HepG2 (cell line): Measurements from ENCODE around the gene SHTN1. TPM values are rescaled to one million over a fixed set of nuclear protein-coding genes. Genes with fewer than 3 reads are reported as not detected.

ENCODE experiments used
- EZH2 ChIP-seq: conservative IDR thresholded peaks from 2 replicates; pipeline ENCODE4 v1.6.1; 2012; ENCODE audit warnings: mild to moderate bottlenecking, low read depth, low read length, moderate library complexity
- HMG20A ChIP-seq: IDR thresholded peaks from 2 replicates; pipeline ENCODE4 v1.6.1; 2016; ENCODE audit warnings: borderline replicate concordance
- NCOR1 ChIP-seq: fragments of 200-600 bp; sonication (generic); IDR thresholded peaks from 2 replicates; pipeline ENCODE4 v1.7.0; 2017; ENCODE audit warnings: antibody characterized with exemption, low read length, borderline replicate concordance
- NFE2L1 ChIP-seq: sonication (generic); formaldehyde crosslinking; IDR thresholded peaks from 2 replicates; pipeline ENCODE4 v1.4.0; 2020; ENCODE audit warnings: missing genetic modification reagents, mild to moderate bottlenecking, borderline replicate concordance
- NFYC ChIP-seq: IDR thresholded peaks from 2 replicates; pipeline ENCODE4 v1.6.1; 2016; ENCODE audit warnings: missing genetic modification reagents, missing compliant biosample characterization
- ZBTB33 ChIP-seq: sonication (generic); formaldehyde crosslinking; IDR thresholded peaks from 2 replicates; pipeline ENCODE4 v1.4.0; 2020; ENCODE audit warnings: missing genetic modification reagents
- ZKSCAN8 ChIP-seq: IDR thresholded peaks from 2 replicates; pipeline ENCODE4 v1.6.1; 2016; ENCODE audit warnings: borderline replicate concordance, missing genetic modification reagents, missing compliant biosample characterization
- ZNF558 ChIP-seq: sonication (generic); formaldehyde crosslinking; IDR thresholded peaks from 2 replicates; pipeline ENCODE4 v1.9.0; 2022; ENCODE audit warnings: mild to moderate bottlenecking, missing genetic modification reagents, borderline replicate concordance
- ZNF784 ChIP-seq: sonication (generic); formaldehyde crosslinking; IDR thresholded peaks from 2 replicates; pipeline ENCODE4 v1.5.1; 2020; ENCODE audit warnings: missing genetic modification reagents, mild to moderate bottlenecking, borderline replicate concordance
- ZSCAN9 ChIP-seq: IDR thresholded peaks from 2 replicates; pipeline ENCODE4 v1.6.1; 2016; ENCODE audit warnings: borderline replicate concordance
- polyA plus RNA-seq, 8 experiments: library from polyadenylated mRNA; depleted of rRNA in 3 of 8; stranded (reverse) in 7 of 8; unstranded in 1 of 8; fragments of >200 nt; fragmentation: Illumina TruSeq in 4 of 8; extraction: Trizol in 4 of 8; gene quantifications; 2 replicates each; pipeline versions ENCODE4 v1.2.1 to v1.2.3, GENCODE V29; 2011 to 2016; ENCODE audit warnings: low read depth in 4 of 8, missing spikeins in 1 of 8, mixed read lengths in 1 of 8; ENCODE audit not compliant: insufficient read depth in 1 of 8
- total RNA-seq, 5 experiments: library from RNA; depleted of rRNA; stranded (reverse); fragments of >200 nt; fragmentation: Illumina TruSeq; extraction: Trizol; gene quantifications; 2 replicates each; pipeline ENCODE4 v1.2.3, GENCODE V29; 2016; ENCODE audit warnings: low read depth in 1 of 5
- TF ChIP-seq, protein P1 (sequence below): sonication (generic); formaldehyde crosslinking; IDR thresholded peaks from 2 replicates; pipeline ENCODE4 v1.4.0; 2020; ENCODE audit warnings: missing genetic modification reagents
- TF ChIP-seq, protein P2 (sequence below): sonication (generic); formaldehyde crosslinking; IDR thresholded peaks from 2 replicates; pipeline ENCODE4 v1.4.0; 2020; ENCODE audit warnings: mild to moderate bottlenecking, low read depth, missing genetic modification reagents
- TF ChIP-seq, protein P3 (sequence below), 2 experiments: fragments of 450-650 bp in 1 of 2; sonication (generic) in 1 of 2; formaldehyde crosslinking in 1 of 2; IDR thresholded peaks; 2 replicates each; pipeline versions ENCODE4 v1.6.1 to v1.8.0; 2016 to 2022; ENCODE audit warnings: antibody characterized with exemption in 1 of 2, mild to moderate bottlenecking in 1 of 2, missing genetic modification reagents in 1 of 2

The SHTN1 gene
- total and polyA plus RNA-seq, 2 of the 13 experiments (the other 11 are each of a cell fraction or from before 2014, with no cell fraction given): 11.3 to 15.6 TPM

DNA sequence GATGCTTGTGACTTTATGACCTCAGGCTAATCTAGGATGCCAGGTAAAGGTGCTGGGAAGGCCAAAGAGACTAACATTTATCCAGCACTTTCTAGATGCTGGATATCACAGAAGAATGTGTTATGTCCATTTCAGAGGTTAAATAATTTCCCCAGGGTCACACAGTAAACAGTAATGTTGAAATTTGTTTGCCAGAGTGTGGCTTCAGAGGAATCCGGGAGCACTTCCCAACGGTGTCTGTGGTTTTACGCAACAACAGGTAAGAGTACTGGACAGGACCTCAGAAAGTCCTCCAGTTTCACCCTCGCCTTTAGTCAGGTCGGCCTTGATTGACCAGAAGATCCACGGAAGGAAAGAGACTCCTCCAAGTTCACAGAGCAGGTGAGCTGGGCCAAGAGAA is 1.7 kb downstream of the SHTN1 start (continued):
- TF ChIP-seq, protein P1, sequence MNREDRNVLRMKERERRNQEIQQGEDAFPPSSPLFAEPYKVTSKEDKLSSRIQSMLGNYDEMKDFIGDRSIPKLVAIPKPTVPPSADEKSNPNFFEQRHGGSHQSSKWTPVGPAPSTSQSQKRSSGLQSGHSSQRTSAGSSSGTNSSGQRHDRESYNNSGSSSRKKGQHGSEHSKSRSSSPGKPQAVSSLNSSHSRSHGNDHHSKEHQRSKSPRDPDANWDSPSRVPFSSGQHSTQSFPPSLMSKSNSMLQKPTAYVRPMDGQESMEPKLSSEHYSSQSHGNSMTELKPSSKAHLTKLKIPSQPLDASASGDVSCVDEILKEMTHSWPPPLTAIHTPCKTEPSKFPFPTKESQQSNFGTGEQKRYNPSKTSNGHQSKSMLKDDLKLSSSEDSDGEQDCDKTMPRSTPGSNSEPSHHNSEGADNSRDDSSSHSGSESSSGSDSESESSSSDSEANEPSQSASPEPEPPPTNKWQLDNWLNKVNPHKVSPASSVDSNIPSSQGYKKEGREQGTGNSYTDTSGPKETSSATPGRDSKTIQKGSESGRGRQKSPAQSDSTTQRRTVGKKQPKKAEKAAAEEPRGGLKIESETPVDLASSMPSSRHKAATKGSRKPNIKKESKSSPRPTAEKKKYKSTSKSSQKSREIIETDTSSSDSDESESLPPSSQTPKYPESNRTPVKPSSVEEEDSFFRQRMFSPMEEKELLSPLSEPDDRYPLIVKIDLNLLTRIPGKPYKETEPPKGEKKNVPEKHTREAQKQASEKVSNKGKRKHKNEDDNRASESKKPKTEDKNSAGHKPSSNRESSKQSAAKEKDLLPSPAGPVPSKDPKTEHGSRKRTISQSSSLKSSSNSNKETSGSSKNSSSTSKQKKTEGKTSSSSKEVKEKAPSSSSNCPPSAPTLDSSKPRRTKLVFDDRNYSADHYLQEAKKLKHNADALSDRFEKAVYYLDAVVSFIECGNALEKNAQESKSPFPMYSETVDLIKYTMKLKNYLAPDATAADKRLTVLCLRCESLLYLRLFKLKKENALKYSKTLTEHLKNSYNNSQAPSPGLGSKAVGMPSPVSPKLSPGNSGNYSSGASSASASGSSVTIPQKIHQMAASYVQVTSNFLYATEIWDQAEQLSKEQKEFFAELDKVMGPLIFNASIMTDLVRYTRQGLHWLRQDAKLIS (CRISPR knock-in tag): no peak
- TF ChIP-seq, protein P2, sequence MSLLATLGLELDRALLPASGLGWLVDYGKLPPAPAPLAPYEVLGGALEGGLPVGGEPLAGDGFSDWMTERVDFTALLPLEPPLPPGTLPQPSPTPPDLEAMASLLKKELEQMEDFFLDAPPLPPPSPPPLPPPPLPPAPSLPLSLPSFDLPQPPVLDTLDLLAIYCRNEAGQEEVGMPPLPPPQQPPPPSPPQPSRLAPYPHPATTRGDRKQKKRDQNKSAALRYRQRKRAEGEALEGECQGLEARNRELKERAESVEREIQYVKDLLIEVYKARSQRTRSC: no peak
- TF ChIP-seq ZSCAN9 (no peak; the same call in 1 of the 2 replicates), ZNF784 (no peak), EZH2 (no peak), NCOR1 (no peak), ZBTB33 (CRISPR knock-in tag) (no peak), NFYC (CRISPR knock-in tag) (no peak), ZNF558 (CRISPR knock-in tag) (no peak), HMG20A (0 out of 2 replicates have a peak, but pooled peaks have one; percentile 51), ZKSCAN8 (CRISPR knock-in tag) (no peak), NFE2L1 (CRISPR knock-in tag) (no peak)
- TF ChIP-seq, protein P3, sequence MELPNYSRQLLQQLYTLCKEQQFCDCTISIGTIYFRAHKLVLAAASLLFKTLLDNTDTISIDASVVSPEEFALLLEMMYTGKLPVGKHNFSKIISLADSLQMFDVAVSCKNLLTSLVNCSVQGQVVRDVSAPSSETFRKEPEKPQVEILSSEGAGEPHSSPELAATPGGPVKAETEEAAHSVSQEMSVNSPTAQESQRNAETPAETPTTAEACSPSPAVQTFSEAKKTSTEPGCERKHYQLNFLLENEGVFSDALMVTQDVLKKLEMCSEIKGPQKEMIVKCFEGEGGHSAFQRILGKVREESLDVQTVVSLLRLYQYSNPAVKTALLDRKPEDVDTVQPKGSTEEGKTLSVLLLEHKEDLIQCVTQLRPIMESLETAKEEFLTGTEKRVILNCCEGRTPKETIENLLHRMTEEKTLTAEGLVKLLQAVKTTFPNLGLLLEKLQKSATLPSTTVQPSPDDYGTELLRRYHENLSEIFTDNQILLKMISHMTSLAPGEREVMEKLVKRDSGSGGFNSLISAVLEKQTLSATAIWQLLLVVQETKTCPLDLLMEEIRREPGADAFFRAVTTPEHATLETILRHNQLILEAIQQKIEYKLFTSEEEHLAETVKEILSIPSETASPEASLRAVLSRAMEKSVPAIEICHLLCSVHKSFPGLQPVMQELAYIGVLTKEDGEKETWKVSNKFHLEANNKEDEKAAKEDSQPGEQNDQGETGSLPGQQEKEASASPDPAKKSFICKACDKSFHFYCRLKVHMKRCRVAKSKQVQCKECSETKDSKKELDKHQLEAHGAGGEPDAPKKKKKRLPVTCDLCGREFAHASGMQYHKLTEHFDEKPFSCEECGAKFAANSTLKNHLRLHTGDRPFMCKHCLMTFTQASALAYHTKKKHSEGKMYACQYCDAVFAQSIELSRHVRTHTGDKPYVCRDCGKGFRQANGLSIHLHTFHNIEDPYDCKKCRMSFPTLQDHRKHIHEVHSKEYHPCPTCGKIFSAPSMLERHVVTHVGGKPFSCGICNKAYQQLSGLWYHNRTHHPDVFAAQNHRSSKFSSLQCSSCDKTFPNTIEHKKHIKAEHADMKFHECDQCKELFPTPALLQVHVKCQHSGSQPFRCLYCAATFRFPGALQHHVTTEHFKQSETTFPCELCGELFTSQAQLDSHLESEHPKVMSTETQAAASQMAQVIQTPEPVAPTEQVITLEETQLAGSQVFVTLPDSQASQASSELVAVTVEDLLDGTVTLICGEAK (IDR thresholded peaks at IDR 0.05): no peak
- TF ChIP-seq, protein P3 (CRISPR knock-in tag; IDR thresholded peaks at IDR 0.05): no peak
